Measurements from ENCODE around the gene NCF4. TPM values are rescaled to one million over a fixed set of nuclear protein-coding genes. Genes with fewer than 3 reads are reported as not detected.

Gene NCF4
- total RNA-seq, 4 donors from 2014 or later: 1.8 to 21.2 (median 6.3) TPM

GRCh38 chr22:36838119-36839030 lies 22.4 kb upstream of the NCF4 start:
- H3K36me3 ChIP-seq: no peaks in the 10 kb centered on the region
- no peaks in the 10 kb centered on the region for H3K4me1 ChIP-seq
- intact Hi-C loops (cut with DNase I; ENCODE audit: low total_unique reads): no loop called here
- no peak overlapping the region for H3K4me3 ChIP-seq
- DNase-seq: no peak
- no peak overlapping the region for H3K27ac ChIP-seq
- no peaks in the 10 kb centered on the region for H3K9me3 ChIP-seq
- H3K27me3 ChIP-seq: no peaks in the 10 kb centered on the region
- no peak for TF ChIP-seq POLR2A (IDR thresholded peaks at IDR 0.05)
- TF ChIP-seq CTCF (IDR thresholded peaks at IDR 0.05): no peak

GRCh38 chr22:36839356-36840073 lies 21.3 kb upstream of the NCF4 start:
- H3K9me3 ChIP-seq: no peaks in the 10 kb centered on the region
- H3K4me1 ChIP-seq: no peaks in the 10 kb centered on the region
- no peaks in the 10 kb centered on the region for H3K27me3 ChIP-seq
- H3K4me3 ChIP-seq: no peak overlapping the region
- H3K36me3 ChIP-seq: no peaks in the 10 kb centered on the region
- intact Hi-C loops (cut with DNase I; ENCODE audit: low total_unique reads): no loop called here
- DNase-seq: no peak
- no peak overlapping the region for H3K27ac ChIP-seq
- TF ChIP-seq CTCF (IDR thresholded peaks at IDR 0.05) (no peak), POLR2A (IDR thresholded peaks at IDR 0.05) (no peak)

- intact Hi-C loops (cut with DNase I; ENCODE audit: low total_unique reads): no loop called here
- H3K4me3 ChIP-seq: no peak overlapping the region
- H3K4me1 ChIP-seq: no peaks in the 10 kb centered on the region
- H3K36me3 ChIP-seq: no peaks in the 10 kb centered on the region
- TF ChIP-seq CTCF (IDR thresholded peaks at IDR 0.05) (no peak), POLR2A (IDR thresholded peaks at IDR 0.05) (no peak)
- no peaks in the 10 kb centered on the region for H3K9me3 ChIP-seq
- no peak overlapping the region for H3K27ac ChIP-seq
- DNase-seq: no peak
- no peaks in the 10 kb centered on the region for H3K27me3 ChIP-seq
These were observed 20.7 kb upstream of the NCF4 start for GRCh38 chr22:36840106-36840505.

- DNase-seq: no peak
- H3K9me3 ChIP-seq: no peaks in the 10 kb centered on the region
- no peak overlapping the region for H3K27ac ChIP-seq
- no peak overlapping the region for H3K4me3 ChIP-seq
- H3K4me1 ChIP-seq: no peaks in the 10 kb centered on the region
- peaks cover 0 to 4% of the 10 kb centered on the region in 2 donors for H3K27me3 ChIP-seq
- no peaks in the 10 kb centered on the region for H3K36me3 ChIP-seq
- intact Hi-C loops (cut with DNase I; ENCODE audit: low total_unique reads): no loop called here
- no peak for TF ChIP-seq POLR2A (IDR thresholded peaks at IDR 0.05)
- TF ChIP-seq CTCF (IDR thresholded peaks at IDR 0.05): no peak
These were observed 14.5 kb upstream of the NCF4 start for GRCh38 chr22:36846271-36846670.

- TF ChIP-seq CTCF (IDR thresholded peaks at IDR 0.05) (no peak), POLR2A (IDR thresholded peaks at IDR 0.05) (no peak)
- Histone ChIP-seq H3K4me1 (no peaks in the 10 kb centered on the region), H3K36me3 (no peaks in the 10 kb centered on the region), H3K4me3 (no peak overlapping the region), H3K9me3 (no peaks in the 10 kb centered on the region), H3K27ac (no peak overlapping the region), H3K27me3 (peaks cover 0 to 4% of the 10 kb centered on the region in 2 donors)
- no peak for DNase-seq
- intact Hi-C loops (cut with DNase I; ENCODE audit: low total_unique reads): no loop called here
These were observed 13.9 kb upstream of the NCF4 start for GRCh38 chr22:36846949-36847348.

Measured in uterus (tissue), 4 donors.